ENCODE measurements around the gene SP1. TPM values are rescaled to one million over a fixed set of nuclear protein-coding genes. Genes with fewer than 3 reads are reported as not detected.

SP1 gene
- total and polyA plus RNA-seq, 9 donors, result 28.7 to 48.3 (median 36.8) TPM

- no peaks in the 10 kb centered on the region for H3K36me3 ChIP-seq (ENCODE audit: control insufficient read depth, insufficient read depth, low read length)
- H3K27ac ChIP-seq (ENCODE audit: low read length), result no peak overlapping the region
- no peaks in the 10 kb centered on the region for H3K9me3 ChIP-seq (replicated peaks; ENCODE audit: control insufficient read depth, low read depth, low read length)
- H3K4me1 ChIP-seq (ENCODE audit: control insufficient read depth, insufficient read depth, low read length), result peaks cover 8% of the 10 kb centered on the region
- no CpG with 5 or more reads among the region's 6 CpGs for WGBS (ENCODE audit: insufficient coverage)
- H3K4me3 ChIP-seq (ENCODE audit: low read length), result no peak overlapping the region
- H3K27me3 ChIP-seq (ENCODE audit: control insufficient read depth, insufficient read depth, low read length), result peaks cover 45% of the 10 kb centered on the region
- no peak for DNase-seq
Observed at GRCh38 chr12:53338916-53339315, 41.1 kb upstream of the SP1 start.

GRCh38 chr12:53340398-53340797, 39.6 kb upstream of the SP1 start:
- Histone ChIP-seq H3K36me3 (ENCODE audit: control insufficient read depth, insufficient read depth, low read length) (no peaks in the 10 kb centered on the region), H3K4me1 (ENCODE audit: control insufficient read depth, insufficient read depth, low read length) (peaks cover 15% of the 10 kb centered on the region), H3K27me3 (ENCODE audit: control insufficient read depth, insufficient read depth, low read length) (peaks cover 38% of the 10 kb centered on the region), H3K27ac (ENCODE audit: low read length) (no peak overlapping the region), H3K4me3 (ENCODE audit: low read length) (no peak overlapping the region), H3K9me3 (replicated peaks; ENCODE audit: control insufficient read depth, low read depth, low read length) (no peaks in the 10 kb centered on the region)
- DNase-seq, result no peak
- WGBS (ENCODE audit: insufficient coverage), result 65% methylated on average over 4 of the region's 9 CpGs

- Histone ChIP-seq H3K27me3 (ENCODE audit: control insufficient read depth, insufficient read depth, low read length) (peaks cover 11% of the 10 kb centered on the region), H3K27ac (ENCODE audit: low read length) (no peak overlapping the region), H3K9me3 (replicated peaks; ENCODE audit: control insufficient read depth, low read depth, low read length) (no peaks in the 10 kb centered on the region), H3K4me1 (ENCODE audit: control insufficient read depth, insufficient read depth, low read length) (peaks cover 16% of the 10 kb centered on the region), H3K36me3 (ENCODE audit: control insufficient read depth, insufficient read depth, low read length) (no peaks in the 10 kb centered on the region), H3K4me3 (ENCODE audit: low read length) (no peak overlapping the region)
- 63% methylated on average over 3 of the region's 3 CpGs for WGBS (ENCODE audit: insufficient coverage)
- no peak for DNase-seq
Observed at GRCh38 chr12:53343449-53343848, 36.5 kb upstream of the SP1 start.

GRCh38 chr12:53343969-53344368, 36.0 kb upstream of the SP1 start:
- Histone ChIP-seq H3K9me3 (replicated peaks; ENCODE audit: control insufficient read depth, low read depth, low read length) (no peaks in the 10 kb centered on the region), H3K27ac (ENCODE audit: low read length) (no peak overlapping the region), H3K4me1 (ENCODE audit: control insufficient read depth, insufficient read depth, low read length) (peaks cover 16% of the 10 kb centered on the region), H3K36me3 (ENCODE audit: control insufficient read depth, insufficient read depth, low read length) (no peaks in the 10 kb centered on the region), H3K27me3 (ENCODE audit: control insufficient read depth, insufficient read depth, low read length) (peaks cover 6% of the 10 kb centered on the region), H3K4me3 (ENCODE audit: low read length) (peak overlapping the region; percentile 62)
- WGBS (ENCODE audit: insufficient coverage), result 100% methylated on average over 3 of the region's 4 CpGs
- no peak for DNase-seq

- Histone ChIP-seq H3K36me3 (ENCODE audit: control insufficient read depth, insufficient read depth, low read length) (no peaks in the 10 kb centered on the region), H3K27me3 (ENCODE audit: control insufficient read depth, insufficient read depth, low read length) (peaks cover 2% of the 10 kb centered on the region), H3K4me3 (ENCODE audit: low read length) (peak overlapping the region; percentile 62), H3K9me3 (replicated peaks; ENCODE audit: control insufficient read depth, low read depth, low read length) (no peaks in the 10 kb centered on the region), H3K27ac (ENCODE audit: low read length) (no peak overlapping the region), H3K4me1 (ENCODE audit: control insufficient read depth, insufficient read depth, low read length) (peaks cover 16% of the 10 kb centered on the region)
- 0% methylated on average over 13 of the region's 19 CpGs for WGBS (ENCODE audit: insufficient coverage)
- no peak for DNase-seq
Observed at GRCh38 chr12:53344487-53344823, 35.5 kb upstream of the SP1 start.

- H3K27ac ChIP-seq (ENCODE audit: low read length), result peak overlapping the region; percentile 84
- peak; percentile 92 for DNase-seq
Observed at GRCh38 chr12:53344824-53345485, 35.0 kb upstream of the SP1 start.

GRCh38 chr12:53345486-53346188, 34.3 kb upstream of the SP1 start:
- 0% methylated on average over 1 of the region's 10 CpGs for WGBS (ENCODE audit: insufficient coverage)
- peak; percentile 82 for DNase-seq
- H3K27ac ChIP-seq (ENCODE audit: low read length), result peak overlapping the region; percentile 84
- no peaks in the 10 kb centered on the region for H3K9me3 ChIP-seq (replicated peaks; ENCODE audit: control insufficient read depth, low read depth, low read length)
- peaks cover 2% of the 10 kb centered on the region for H3K27me3 ChIP-seq (ENCODE audit: control insufficient read depth, insufficient read depth, low read length)
- peak overlapping the region; percentile 62 for H3K4me3 ChIP-seq (ENCODE audit: low read length)
- H3K4me1 ChIP-seq (ENCODE audit: control insufficient read depth, insufficient read depth, low read length), result peaks cover 16% of the 10 kb centered on the region
- H3K36me3 ChIP-seq (ENCODE audit: control insufficient read depth, insufficient read depth, low read length), result no peaks in the 10 kb centered on the region

More at GRCh38 chr12:53344824-53345485, 35.0 kb upstream of the SP1 start:
- under 1% methylated on average over 47 of the region's 50 CpGs for WGBS (ENCODE audit: insufficient coverage)
- H3K4me1 ChIP-seq (ENCODE audit: control insufficient read depth, insufficient read depth, low read length), result peaks cover 16% of the 10 kb centered on the region
- no peaks in the 10 kb centered on the region for H3K36me3 ChIP-seq (ENCODE audit: control insufficient read depth, insufficient read depth, low read length)
- H3K27me3 ChIP-seq (ENCODE audit: control insufficient read depth, insufficient read depth, low read length), result peaks cover 2% of the 10 kb centered on the region
- peak overlapping the region; percentile 62 for H3K4me3 ChIP-seq (ENCODE audit: low read length)
- no peaks in the 10 kb centered on the region for H3K9me3 ChIP-seq (replicated peaks; ENCODE audit: control insufficient read depth, low read depth, low read length)

GRCh38 chr12:53346491-53346890, 33.5 kb upstream of the SP1 start:
- Histone ChIP-seq H3K27me3 (ENCODE audit: control insufficient read depth, insufficient read depth, low read length) (peaks cover 2% of the 10 kb centered on the region), H3K4me3 (ENCODE audit: low read length) (no peak overlapping the region), H3K27ac (ENCODE audit: low read length) (no peak overlapping the region), H3K9me3 (replicated peaks; ENCODE audit: control insufficient read depth, low read depth, low read length) (no peaks in the 10 kb centered on the region), H3K4me1 (ENCODE audit: control insufficient read depth, insufficient read depth, low read length) (peaks cover 16% of the 10 kb centered on the region), H3K36me3 (ENCODE audit: control insufficient read depth, insufficient read depth, low read length) (no peaks in the 10 kb centered on the region)
- WGBS (ENCODE audit: insufficient coverage), result 38% methylated on average over 1 of the region's 1 CpG
- DNase-seq, result no peak

GRCh38 chr12:53347905-53348304, 32.1 kb upstream of the SP1 start:
- 76% methylated on average over 2 of the region's 4 CpGs for WGBS (ENCODE audit: insufficient coverage)
- no peaks in the 10 kb centered on the region for H3K9me3 ChIP-seq (replicated peaks; ENCODE audit: control insufficient read depth, low read depth, low read length)

GRCh38 chr12:53352331-53353256, 27.4 kb upstream of the SP1 start:
- peak; percentile 91 for DNase-seq

More at GRCh38 chr12:53347905-53348304, 32.1 kb upstream of the SP1 start:
- Histone ChIP-seq H3K4me3 (ENCODE audit: low read length) (no peak overlapping the region), H3K4me1 (ENCODE audit: control insufficient read depth, insufficient read depth, low read length) (peaks cover 16% of the 10 kb centered on the region), H3K27me3 (ENCODE audit: control insufficient read depth, insufficient read depth, low read length) (peaks cover 2% of the 10 kb centered on the region), H3K36me3 (ENCODE audit: control insufficient read depth, insufficient read depth, low read length) (no peaks in the 10 kb centered on the region), H3K27ac (ENCODE audit: low read length) (no peak overlapping the region)
- DNase-seq, result no peak

More at GRCh38 chr12:53352331-53353256, 27.4 kb upstream of the SP1 start:
- Histone ChIP-seq H3K27me3 (ENCODE audit: control insufficient read depth, insufficient read depth, low read length) (no peaks in the 10 kb centered on the region), H3K36me3 (ENCODE audit: control insufficient read depth, insufficient read depth, low read length) (no peaks in the 10 kb centered on the region), H3K4me1 (ENCODE audit: control insufficient read depth, insufficient read depth, low read length) (no peaks in the 10 kb centered on the region), H3K4me3 (ENCODE audit: low read length) (no peak overlapping the region), H3K27ac (ENCODE audit: low read length) (no peak overlapping the region), H3K9me3 (replicated peaks; ENCODE audit: control insufficient read depth, low read depth, low read length) (no peaks in the 10 kb centered on the region)
- WGBS (ENCODE audit: insufficient coverage), result 100% methylated on average over 7 of the region's 21 CpGs
